ENCODE results near the gene LLGL2.

DNA sequence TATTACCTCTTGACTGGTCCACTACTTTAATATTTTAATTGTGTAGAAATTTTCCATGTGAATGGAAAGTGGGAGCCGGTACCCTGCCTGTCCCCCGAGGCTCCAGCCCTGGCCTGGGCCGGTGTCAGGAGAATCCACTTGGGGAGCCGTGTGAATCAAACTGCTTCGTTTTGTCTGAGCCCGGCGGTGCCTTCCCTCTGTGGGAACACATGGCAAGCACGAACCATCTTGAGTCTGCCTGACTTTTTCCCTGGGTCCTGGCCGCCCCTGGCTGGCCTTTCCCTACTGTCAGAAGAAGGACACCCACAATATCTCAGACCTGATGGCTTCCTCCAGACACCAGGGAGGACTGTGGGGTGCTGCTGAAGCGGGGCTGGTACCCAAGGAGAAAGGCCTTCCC lies 49.7 kb downstream of the LLGL2 start:
- TF ChIP-seq CTCF (conservative IDR thresholded peaks at IDR 0.05 in 1 of 2, IDR thresholded peaks at IDR 0.05 in 1 of 2; ENCODE audit: extremely low read depth in 1 of 2, insufficient read depth in 1 of 2, low read depth in 1 of 2, low read length in 2 of 2) (no peak), EZH2 (IDR thresholded peaks at IDR 0.05; ENCODE audit: borderline replicate concordance, low read length) (no peak)
